ENCODE measurements around the gene CPZ. TPM values are rescaled to one million over a fixed set of nuclear protein-coding genes. Genes with fewer than 3 reads are reported as not detected.

CPZ gene
- total and polyA plus RNA-seq, 2 experiments from 2014 or later: 24.6 to 37.3 TPM

DNA sequence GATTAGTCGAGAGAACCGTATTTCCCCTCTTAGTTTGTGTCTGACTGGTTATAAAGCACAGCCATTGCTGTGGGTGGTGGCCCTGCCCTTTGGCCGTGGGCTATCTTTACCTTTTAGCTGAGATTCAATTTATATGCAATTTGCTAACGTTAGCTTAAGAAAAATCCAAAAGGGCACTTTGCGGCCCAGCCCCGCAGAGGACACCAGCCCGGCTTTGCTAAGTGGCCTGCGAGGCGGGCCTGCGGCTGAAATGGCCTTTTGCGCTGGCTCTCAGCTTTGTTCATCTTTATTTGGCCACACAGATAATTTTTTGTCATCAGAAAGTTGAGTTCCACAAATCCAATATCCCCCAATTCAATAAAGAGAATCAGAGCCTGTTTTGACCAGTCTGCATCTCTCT, 48.3 kb downstream of the CPZ start:
- H2AFZ ChIP-seq: 0 out of 2 replicates have a peak overlapping the region, but pooled peaks have one; percentile 28
- no peaks in the 10 kb centered on the region for H3K4me1 ChIP-seq (ENCODE audit: insufficient read depth)
- H3K4me2 ChIP-seq: no peak overlapping the region
- DNase-seq (ENCODE audit: low spot score): no peak
- no peak overlapping the region for H3K27ac Mint-ChIP-seq
- no peaks in the 10 kb centered on the region; the same call in 2 of the 3 replicates for H3K9me3 Mint-ChIP-seq
- H3K27ac ChIP-seq (ENCODE audit: low read depth): no peak overlapping the region
- TF ChIP-seq, protein P1, sequence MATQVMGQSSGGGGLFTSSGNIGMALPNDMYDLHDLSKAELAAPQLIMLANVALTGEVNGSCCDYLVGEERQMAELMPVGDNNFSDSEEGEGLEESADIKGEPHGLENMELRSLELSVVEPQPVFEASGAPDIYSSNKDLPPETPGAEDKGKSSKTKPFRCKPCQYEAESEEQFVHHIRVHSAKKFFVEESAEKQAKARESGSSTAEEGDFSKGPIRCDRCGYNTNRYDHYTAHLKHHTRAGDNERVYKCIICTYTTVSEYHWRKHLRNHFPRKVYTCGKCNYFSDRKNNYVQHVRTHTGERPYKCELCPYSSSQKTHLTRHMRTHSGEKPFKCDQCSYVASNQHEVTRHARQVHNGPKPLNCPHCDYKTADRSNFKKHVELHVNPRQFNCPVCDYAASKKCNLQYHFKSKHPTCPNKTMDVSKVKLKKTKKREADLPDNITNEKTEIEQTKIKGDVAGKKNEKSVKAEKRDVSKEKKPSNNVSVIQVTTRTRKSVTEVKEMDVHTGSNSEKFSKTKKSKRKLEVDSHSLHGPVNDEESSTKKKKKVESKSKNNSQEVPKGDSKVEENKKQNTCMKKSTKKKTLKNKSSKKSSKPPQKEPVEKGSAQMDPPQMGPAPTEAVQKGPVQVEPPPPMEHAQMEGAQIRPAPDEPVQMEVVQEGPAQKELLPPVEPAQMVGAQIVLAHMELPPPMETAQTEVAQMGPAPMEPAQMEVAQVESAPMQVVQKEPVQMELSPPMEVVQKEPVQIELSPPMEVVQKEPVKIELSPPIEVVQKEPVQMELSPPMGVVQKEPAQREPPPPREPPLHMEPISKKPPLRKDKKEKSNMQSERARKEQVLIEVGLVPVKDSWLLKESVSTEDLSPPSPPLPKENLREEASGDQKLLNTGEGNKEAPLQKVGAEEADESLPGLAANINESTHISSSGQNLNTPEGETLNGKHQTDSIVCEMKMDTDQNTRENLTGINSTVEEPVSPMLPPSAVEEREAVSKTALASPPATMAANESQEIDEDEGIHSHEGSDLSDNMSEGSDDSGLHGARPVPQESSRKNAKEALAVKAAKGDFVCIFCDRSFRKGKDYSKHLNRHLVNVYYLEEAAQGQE (IDR thresholded peaks at IDR 0.05; ENCODE audit: unreplicated experiment): no peak
- no peak for TF ChIP-seq JUNB (IDR thresholded peaks at IDR 0.05; ENCODE audit: unreplicated experiment)
- TF ChIP-seq NANOG (IDR thresholded peaks at IDR 0.05; ENCODE audit: borderline replicate concordance): no peak
- TF ChIP-seq, protein P2, sequence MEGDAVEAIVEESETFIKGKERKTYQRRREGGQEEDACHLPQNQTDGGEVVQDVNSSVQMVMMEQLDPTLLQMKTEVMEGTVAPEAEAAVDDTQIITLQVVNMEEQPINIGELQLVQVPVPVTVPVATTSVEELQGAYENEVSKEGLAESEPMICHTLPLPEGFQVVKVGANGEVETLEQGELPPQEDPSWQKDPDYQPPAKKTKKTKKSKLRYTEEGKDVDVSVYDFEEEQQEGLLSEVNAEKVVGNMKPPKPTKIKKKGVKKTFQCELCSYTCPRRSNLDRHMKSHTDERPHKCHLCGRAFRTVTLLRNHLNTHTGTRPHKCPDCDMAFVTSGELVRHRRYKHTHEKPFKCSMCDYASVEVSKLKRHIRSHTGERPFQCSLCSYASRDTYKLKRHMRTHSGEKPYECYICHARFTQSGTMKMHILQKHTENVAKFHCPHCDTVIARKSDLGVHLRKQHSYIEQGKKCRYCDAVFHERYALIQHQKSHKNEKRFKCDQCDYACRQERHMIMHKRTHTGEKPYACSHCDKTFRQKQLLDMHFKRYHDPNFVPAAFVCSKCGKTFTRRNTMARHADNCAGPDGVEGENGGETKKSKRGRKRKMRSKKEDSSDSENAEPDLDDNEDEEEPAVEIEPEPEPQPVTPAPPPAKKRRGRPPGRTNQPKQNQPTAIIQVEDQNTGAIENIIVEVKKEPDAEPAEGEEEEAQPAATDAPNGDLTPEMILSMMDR (conservative IDR thresholded peaks at IDR 0.05; ENCODE audit: low read depth in 2 of 2): no peak
- TF ChIP-seq EZH2phosphoT487 (IDR thresholded peaks at IDR 0.05; ENCODE audit: unreplicated experiment): no peak
- TF ChIP-seq STAT1 (IDR thresholded peaks at IDR 0.05; ENCODE audit: unreplicated experiment): no peak
- TF ChIP-seq ZNF331 (CRISPR knock-in tag; IDR thresholded peaks at IDR 0.05; ENCODE audit: low read depth): no peak
- TF ChIP-seq, protein P3, sequence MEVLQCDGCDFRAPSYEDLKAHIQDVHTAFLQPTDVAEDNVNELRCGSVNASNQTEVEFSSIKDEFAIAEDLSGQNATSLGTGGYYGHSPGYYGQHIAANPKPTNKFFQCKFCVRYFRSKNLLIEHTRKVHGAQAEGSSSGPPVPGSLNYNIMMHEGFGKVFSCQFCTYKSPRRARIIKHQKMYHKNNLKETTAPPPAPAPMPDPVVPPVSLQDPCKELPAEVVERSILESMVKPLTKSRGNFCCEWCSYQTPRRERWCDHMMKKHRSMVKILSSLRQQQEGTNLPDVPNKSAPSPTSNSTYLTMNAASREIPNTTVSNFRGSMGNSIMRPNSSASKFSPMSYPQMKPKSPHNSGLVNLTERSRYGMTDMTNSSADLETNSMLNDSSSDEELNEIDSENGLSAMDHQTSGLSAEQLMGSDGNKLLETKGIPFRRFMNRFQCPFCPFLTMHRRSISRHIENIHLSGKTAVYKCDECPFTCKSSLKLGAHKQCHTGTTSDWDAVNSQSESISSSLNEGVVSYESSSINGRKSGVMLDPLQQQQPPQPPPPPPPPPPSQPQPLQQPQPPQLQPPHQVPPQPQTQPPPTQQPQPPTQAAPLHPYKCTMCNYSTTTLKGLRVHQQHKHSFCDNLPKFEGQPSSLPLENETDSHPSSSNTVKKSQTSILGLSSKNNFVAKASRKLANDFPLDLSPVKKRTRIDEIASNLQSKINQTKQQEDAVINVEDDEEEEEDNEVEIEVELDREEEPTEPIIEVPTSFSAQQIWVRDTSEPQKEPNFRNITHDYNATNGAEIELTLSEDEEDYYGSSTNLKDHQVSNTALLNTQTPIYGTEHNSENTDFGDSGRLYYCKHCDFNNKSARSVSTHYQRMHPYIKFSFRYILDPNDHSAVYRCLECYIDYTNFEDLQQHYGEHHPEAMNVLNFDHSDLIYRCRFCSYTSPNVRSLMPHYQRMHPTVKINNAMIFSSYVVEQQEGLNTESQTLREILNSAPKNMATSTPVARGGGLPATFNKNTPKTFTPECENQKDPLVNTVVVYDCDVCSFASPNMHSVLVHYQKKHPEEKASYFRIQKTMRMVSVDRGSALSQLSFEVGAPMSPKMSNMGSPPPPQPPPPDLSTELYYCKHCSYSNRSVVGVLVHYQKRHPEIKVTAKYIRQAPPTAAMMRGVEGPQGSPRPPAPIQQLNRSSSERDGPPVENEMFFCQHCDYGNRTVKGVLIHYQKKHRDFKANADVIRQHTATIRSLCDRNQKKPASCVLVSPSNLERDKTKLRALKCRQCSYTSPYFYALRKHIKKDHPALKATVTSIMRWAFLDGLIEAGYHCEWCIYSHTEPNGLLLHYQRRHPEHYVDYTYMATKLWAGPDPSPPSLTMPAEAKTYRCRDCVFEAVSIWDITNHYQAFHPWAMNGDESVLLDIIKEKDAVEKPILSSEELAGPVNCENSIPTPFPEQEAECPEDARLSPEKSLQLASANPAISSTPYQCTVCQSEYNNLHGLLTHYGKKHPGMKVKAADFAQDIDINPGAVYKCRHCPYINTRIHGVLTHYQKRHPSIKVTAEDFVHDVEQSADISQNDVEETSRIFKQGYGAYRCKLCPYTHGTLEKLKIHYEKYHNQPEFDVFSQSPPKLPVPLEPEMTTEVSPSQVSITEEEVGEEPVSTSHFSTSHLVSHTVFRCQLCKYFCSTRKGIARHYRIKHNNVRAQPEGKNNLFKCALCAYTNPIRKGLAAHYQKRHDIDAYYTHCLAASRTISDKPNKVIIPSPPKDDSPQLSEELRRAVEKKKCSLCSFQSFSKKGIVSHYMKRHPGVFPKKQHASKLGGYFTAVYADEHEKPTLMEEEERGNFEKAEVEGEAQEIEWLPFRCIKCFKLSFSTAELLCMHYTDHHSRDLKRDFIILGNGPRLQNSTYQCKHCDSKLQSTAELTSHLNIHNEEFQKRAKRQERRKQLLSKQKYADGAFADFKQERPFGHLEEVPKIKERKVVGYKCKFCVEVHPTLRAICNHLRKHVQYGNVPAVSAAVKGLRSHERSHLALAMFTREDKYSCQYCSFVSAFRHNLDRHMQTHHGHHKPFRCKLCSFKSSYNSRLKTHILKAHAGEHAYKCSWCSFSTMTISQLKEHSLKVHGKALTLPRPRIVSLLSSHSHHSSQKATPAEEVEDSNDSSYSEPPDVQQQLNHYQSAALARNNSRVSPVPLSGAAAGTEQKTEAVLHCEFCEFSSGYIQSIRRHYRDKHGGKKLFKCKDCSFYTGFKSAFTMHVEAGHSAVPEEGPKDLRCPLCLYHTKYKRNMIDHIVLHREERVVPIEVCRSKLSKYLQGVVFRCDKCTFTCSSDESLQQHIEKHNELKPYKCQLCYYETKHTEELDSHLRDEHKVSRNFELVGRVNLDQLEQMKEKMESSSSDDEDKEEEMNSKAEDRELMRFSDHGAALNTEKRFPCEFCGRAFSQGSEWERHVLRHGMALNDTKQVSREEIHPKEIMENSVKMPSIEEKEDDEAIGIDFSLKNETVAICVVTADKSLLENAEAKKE (CRISPR knock-in tag; IDR thresholded peaks at IDR 0.05): no peak
- H4K20me1 ChIP-seq (replicated peaks; ENCODE audit: insufficient read depth): no peaks in the 10 kb centered on the region
- H3K9me2 ChIP-seq (ENCODE audit: insufficient read depth): no peaks in the 10 kb centered on the region
- H3K27me3 Mint-ChIP-seq (ENCODE audit: insufficient read depth, low read depth, poor library complexity): peaks cover 20% of the 10 kb centered on the region
- H3K36me3 ChIP-seq (ENCODE audit: insufficient read depth): no peaks in the 10 kb centered on the region
- ATAC-seq: no peak
- H3K36me3 Mint-ChIP-seq (ENCODE audit: low read depth): no peaks in the 10 kb centered on the region
- H3K4me3 Mint-ChIP-seq: no peak overlapping the region
- H3F3A ChIP-seq (replicated peaks; ENCODE audit: low read depth): 0 out of 2 replicates have a peak, but pooled peaks cover 2% of the 10 kb centered on the region
- no peaks in the 10 kb centered on the region for H3K27me3 ChIP-seq (ENCODE audit: insufficient read depth)
- H3K4me3 ChIP-seq: no peak overlapping the region
- no peaks in the 10 kb centered on the region; the same call in 2 of the 3 replicates for H3K4me1 Mint-ChIP-seq
- no peaks in the 10 kb centered on the region for H3K79me2 ChIP-seq (replicated peaks; ENCODE audit: insufficient read depth)

Measured in GM23338 (cell line).